OCI-LY3 (cell line): ENCODE measurements around the gene PBX4.
"Not testable (repeated sequence)": the region's sequence is repeated elsewhere in the genome, so short reads cannot be mapped to it uniquely, and the experiment has no call there.

Experiments used
- EZH2phosphoT487 ChIP-seq: fragments of 200-600 bp; shearing (Covaris generic); IDR thresholded peaks from 2 replicates; pipeline ENCODE4 v1.6.1; 2018; ENCODE audit warnings: antibody characterized with exemption, mixed run types, low read depth
- TF ChIP-seq, protein P1 (sequence below): fragments of 200-600, 300-600 bp; sonication (generic); IDR thresholded peaks from 2 replicates; pipeline ENCODE4 v1.5.1; 2014; ENCODE audit warnings: antibody characterized with exemption, low read length, low read depth

DNA sequence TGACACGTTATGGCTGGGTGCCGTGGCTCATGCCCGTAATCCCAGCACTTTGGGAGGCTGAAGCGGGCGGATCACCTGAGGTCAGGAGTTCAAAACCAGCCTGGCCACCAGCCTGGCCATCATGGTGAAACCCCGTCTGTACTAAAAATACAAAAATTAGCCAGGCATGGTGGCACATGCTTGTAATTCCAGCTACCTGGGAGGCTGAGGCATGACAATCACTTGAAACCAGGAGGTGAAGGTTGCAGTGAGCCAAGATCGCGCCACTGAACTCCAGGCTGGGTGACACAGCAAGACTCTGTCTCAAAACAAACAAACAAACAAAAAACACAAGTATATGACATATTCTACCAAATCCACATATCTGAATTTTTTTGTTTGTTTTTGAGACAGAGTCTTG, 11.8 kb downstream of the PBX4 start:
- TF ChIP-seq, protein P1, sequence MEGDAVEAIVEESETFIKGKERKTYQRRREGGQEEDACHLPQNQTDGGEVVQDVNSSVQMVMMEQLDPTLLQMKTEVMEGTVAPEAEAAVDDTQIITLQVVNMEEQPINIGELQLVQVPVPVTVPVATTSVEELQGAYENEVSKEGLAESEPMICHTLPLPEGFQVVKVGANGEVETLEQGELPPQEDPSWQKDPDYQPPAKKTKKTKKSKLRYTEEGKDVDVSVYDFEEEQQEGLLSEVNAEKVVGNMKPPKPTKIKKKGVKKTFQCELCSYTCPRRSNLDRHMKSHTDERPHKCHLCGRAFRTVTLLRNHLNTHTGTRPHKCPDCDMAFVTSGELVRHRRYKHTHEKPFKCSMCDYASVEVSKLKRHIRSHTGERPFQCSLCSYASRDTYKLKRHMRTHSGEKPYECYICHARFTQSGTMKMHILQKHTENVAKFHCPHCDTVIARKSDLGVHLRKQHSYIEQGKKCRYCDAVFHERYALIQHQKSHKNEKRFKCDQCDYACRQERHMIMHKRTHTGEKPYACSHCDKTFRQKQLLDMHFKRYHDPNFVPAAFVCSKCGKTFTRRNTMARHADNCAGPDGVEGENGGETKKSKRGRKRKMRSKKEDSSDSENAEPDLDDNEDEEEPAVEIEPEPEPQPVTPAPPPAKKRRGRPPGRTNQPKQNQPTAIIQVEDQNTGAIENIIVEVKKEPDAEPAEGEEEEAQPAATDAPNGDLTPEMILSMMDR = not testable (repeated sequence)
- not testable (repeated sequence) for TF ChIP-seq EZH2phosphoT487
